Naive thymus-derived CD8-positive, alpha-beta T cell (primary cell): ENCODE results near the gene MEST. TPM values are rescaled to one million over a fixed set of nuclear protein-coding genes. Genes with fewer than 3 reads are reported as not detected.

Source experiments
- ATAC-seq, 2 donors: fragments of 150-1000 bp; cut with Tn5 transposase in 1 of 2; sonication (Bioruptor Pico), chemical (Tn5 transposase) in 1 of 2; 1 replicate in 1 of 2; 2 replicates in 1 of 2; pipeline ENCODE4 v1.10.0; 2021; ENCODE audit warnings: mild to moderate bottlenecking in 2 of 2, moderate library complexity in 2 of 2
- POLR2A ChIA-PET: fragments of 350-600 bp; sonication (Branson Sonifier 250); formaldehyde crosslinking; loops from one replicate; lab custom pipeline; 2021; ENCODE audit warnings: antibody characterized with exemption; lab: Charles Lee
- DNase-seq, 10 donors: peaks; one replicate each; pipeline versions ENCODE4 v3.0.0 to v3.0.0-alpha.2; 2020 to 2022
- H3K27ac Mint-ChIP-seq, 10 donors: one replicate each; pipeline ENCODE4 v1.8.0; 2020 to 2022; ENCODE audit warnings: mild to moderate bottlenecking in 10 of 10, mixed read lengths in 10 of 10, moderate library complexity in 4 of 10, inconsistent platforms in 1 of 10
- H3K27me3 Mint-ChIP-seq, 5 donors: one replicate each; pipeline ENCODE4 v1.8.0; 2021 to 2022; ENCODE audit warnings: mixed read lengths in 5 of 5
- H3K36me3 Mint-ChIP-seq, 3 donors: one replicate each; pipeline ENCODE4 v1.8.0; 2020 to 2022; ENCODE audit warnings: mixed read lengths in 3 of 3, mild to moderate bottlenecking in 2 of 3, inconsistent platforms in 1 of 3
- H3K4me1 Mint-ChIP-seq, 4 donors: one replicate each; pipeline ENCODE4 v1.8.0; 2021 to 2022; ENCODE audit warnings: mixed read lengths in 4 of 4
- H3K4me3 Mint-ChIP-seq, 10 donors: one replicate each; pipeline ENCODE4 v1.8.0; 2020 to 2022; ENCODE audit warnings: mild to moderate bottlenecking in 10 of 10, mixed read lengths in 10 of 10, moderate library complexity in 6 of 10, inconsistent platforms in 1 of 10
- H3K9me3 Mint-ChIP-seq, 9 donors: one replicate each; pipeline ENCODE4 v1.8.0; 2020 to 2022; ENCODE audit warnings: mixed read lengths in 9 of 9, mild to moderate bottlenecking in 3 of 9, inconsistent platforms in 1 of 9, moderate library complexity in 1 of 9
- polyA plus RNA-seq, 3 donors: library from polyadenylated mRNA; unstranded; fragments of 300-500 nt; fragmentation: Illumina TruSeq; gene quantifications; one replicate each; pipeline ENCODE4 v1.2.3, GENCODE V29; 2021
- total RNA-seq, 8 experiments: library from RNA in 2 of 8; stranded (reverse) in 2 of 8; gene quantifications; one replicate each; pipeline ENCODE4 v1.2.3 and lab custom pipeline; 2021 to 2026

Gene MEST
- total and polyA plus RNA-seq, 5 experiments from 2014 or later, result 15.9 to 57.4 (median 27.6) TPM

- Mint-ChIP-seq H3K4me1 (peaks cover 3 to 28% (median 11%) of the 10 kb centered on the region in 4 donors), H3K27ac (peak overlapping the region in 7 of 10 donors; percentile 4 to 74 (median 16)), H3K27me3 (no peaks in the 10 kb centered on the region), H3K4me3 (peak overlapping the region in 4 of 10 donors; percentile 5 to 56 (median 32)), H3K9me3 (peaks cover 0 to 17% (median 10%) of the 10 kb centered on the region in 9 donors), H3K36me3 (peaks cover 0 to 15% (median 4%) of the 10 kb centered on the region in 3 donors)
- ATAC-seq (peak; percentile 86 to 92), DNase-seq (peak in 4 of 10 donors; percentile 7 to 67 (median 43))
- POLR2A ChIA-PET, result interaction anchor here (0.6 to 1.4 kb wide), 4 partner anchors 13 to 258 kb away, joined by 3 to 7 read pairs (median 3); partner anchors contain the start of gene TMEM209
Observed at GRCh38 chr7:130463553-130464434, 28.1 kb upstream of the MEST start.

- Mint-ChIP-seq H3K36me3 (no peaks in the 10 kb centered on the region), H3K27me3 (no peaks in the 10 kb centered on the region), H3K4me1 (peaks cover 4 to 23% (median 12%) of the 10 kb centered on the region in 4 donors), H3K4me3 (no peak overlapping the region), H3K9me3 (no peaks in the 10 kb centered on the region), H3K27ac (no peak overlapping the region)
- DNase-seq (no peak), ATAC-seq (no peak)
- POLR2A ChIA-PET, result no interaction called here
Observed at GRCh38 chr7:130468612-130469011, 23.3 kb upstream of the MEST start.

GRCh38 chr7:130471974-130472373, 19.9 kb upstream of the MEST start:
- DNase-seq (no peak), ATAC-seq (no peak)
- POLR2A ChIA-PET, result no interaction called here
- Mint-ChIP-seq H3K27me3 (no peaks in the 10 kb centered on the region), H3K4me3 (no peak overlapping the region), H3K27ac (no peak overlapping the region), H3K9me3 (no peaks in the 10 kb centered on the region), H3K36me3 (no peaks in the 10 kb centered on the region), H3K4me1 (peaks cover 4 to 17% (median 13%) of the 10 kb centered on the region in 4 donors)

GRCh38 chr7:130473289-130473688, 18.6 kb upstream of the MEST start:
- POLR2A ChIA-PET, result interaction anchor here (1.0 kb wide), 1 partner anchor 12 kb away, joined by 3 read pairs; no protein-coding TSS in a partner anchor
- no peak overlapping the region for H3K4me3 Mint-ChIP-seq
- peaks cover 0 to 4% (median 0%) of the 10 kb centered on the region in 9 donors for H3K9me3 Mint-ChIP-seq
- no peaks in the 10 kb centered on the region for H3K36me3 Mint-ChIP-seq
- H3K4me1 Mint-ChIP-seq, result peaks cover 4 to 17% (median 13%) of the 10 kb centered on the region in 4 donors
- no peak overlapping the region for H3K27ac Mint-ChIP-seq
- ATAC-seq (no peak), DNase-seq (no peak)
- H3K27me3 Mint-ChIP-seq, result no peaks in the 10 kb centered on the region

- POLR2A ChIA-PET, result interaction anchor here (1.0 kb wide), 1 partner anchor 13 kb away, joined by 3 read pairs; no protein-coding TSS in a partner anchor
Observed at GRCh38 chr7:130473876-130474275, 18.0 kb upstream of the MEST start.

GRCh38 chr7:130475776-130476175, 16.1 kb upstream of the MEST start:
- ATAC-seq (no peak), DNase-seq (no peak)
- POLR2A ChIA-PET, result interaction anchor here (1.1 kb wide), 1 partner anchor 11 kb away, joined by 3 read pairs; no protein-coding TSS in a partner anchor
- Mint-ChIP-seq H3K27ac (no peak overlapping the region), H3K9me3 (peaks cover 0 to 8% (median 0%) of the 10 kb centered on the region in 9 donors), H3K27me3 (peaks cover 0 to 5% (median 0%) of the 10 kb centered on the region in 5 donors), H3K4me3 (no peak overlapping the region), H3K36me3 (no peaks in the 10 kb centered on the region), H3K4me1 (peaks cover 2 to 14% (median 9%) of the 10 kb centered on the region in 4 donors)

More at GRCh38 chr7:130473876-130474275, 18.0 kb upstream of the MEST start:
- H3K9me3 Mint-ChIP-seq, result peaks cover 0 to 7% (median 0%) of the 10 kb centered on the region in 9 donors
- H3K4me1 Mint-ChIP-seq, result peaks cover 4 to 17% (median 13%) of the 10 kb centered on the region in 4 donors
- H3K4me3 Mint-ChIP-seq, result no peak overlapping the region
- no peaks in the 10 kb centered on the region for H3K36me3 Mint-ChIP-seq
- H3K27ac Mint-ChIP-seq, result peak overlapping the region in 1 of 10 donors; percentile 27
- ATAC-seq, result no peak
- H3K27me3 Mint-ChIP-seq, result no peaks in the 10 kb centered on the region
- no peak for DNase-seq

- Mint-ChIP-seq H3K9me3 (peaks cover 0 to 8% (median 0%) of the 10 kb centered on the region in 9 donors), H3K27me3 (peaks cover 0 to 5% (median 0%) of the 10 kb centered on the region in 5 donors), H3K36me3 (no peaks in the 10 kb centered on the region), H3K4me1 (peaks cover 2 to 14% (median 9%) of the 10 kb centered on the region in 4 donors), H3K4me3 (no peak overlapping the region), H3K27ac (peak overlapping the region in 1 of 10 donors; percentile 57)
- POLR2A ChIA-PET, result interaction anchor here (0.5 to 1.1 kb wide), 2 partner anchors 12 to 30 kb away, joined by 3 read pairs; no protein-coding TSS in a partner anchor
- DNase-seq (no peak), ATAC-seq (no peak)
Observed at GRCh38 chr7:130476297-130477150, 15.4 kb upstream of the MEST start.

GRCh38 chr7:130478991-130479390, 12.9 kb upstream of the MEST start:
- Mint-ChIP-seq H3K27me3 (peaks cover 0 to 12% (median 0%) of the 10 kb centered on the region in 5 donors), H3K9me3 (peaks cover 0 to 8% (median 0%) of the 10 kb centered on the region in 9 donors), H3K4me1 (peaks cover 1 to 4% (median 2%) of the 10 kb centered on the region in 4 donors), H3K27ac (no peak overlapping the region), H3K4me3 (no peak overlapping the region), H3K36me3 (no peaks in the 10 kb centered on the region)
- DNase-seq (no peak), ATAC-seq (no peak)
- POLR2A ChIA-PET, result no interaction called here

GRCh38 chr7:130479716-130480400, 12.0 kb upstream of the MEST start:
- H3K4me1 Mint-ChIP-seq, result peaks cover 1 to 7% (median 4%) of the 10 kb centered on the region in 4 donors
- peaks cover 0 to 8% (median 0%) of the 10 kb centered on the region in 9 donors for H3K9me3 Mint-ChIP-seq
- H3K27me3 Mint-ChIP-seq, result peaks cover 0 to 17% (median 0%) of the 10 kb centered on the region in 5 donors
- H3K27ac Mint-ChIP-seq, result no peak overlapping the region
- ATAC-seq, result no peak
- no peaks in the 10 kb centered on the region for H3K36me3 Mint-ChIP-seq
- POLR2A ChIA-PET, result no interaction called here
- no peak for DNase-seq
- H3K4me3 Mint-ChIP-seq, result no peak overlapping the region

- no peaks in the 10 kb centered on the region for H3K36me3 Mint-ChIP-seq
- peaks cover 20 to 24% (median 20%) of the 10 kb centered on the region in 4 donors for H3K4me1 Mint-ChIP-seq
- H3K4me3 Mint-ChIP-seq, result no peak overlapping the region
- peaks cover 0 to 8% (median 0%) of the 10 kb centered on the region in 9 donors for H3K9me3 Mint-ChIP-seq
- no peak for ATAC-seq
- POLR2A ChIA-PET, result no interaction called here
- H3K27me3 Mint-ChIP-seq, result peaks cover 0 to 24% (median 0%) of the 10 kb centered on the region in 5 donors
- DNase-seq, result no peak
- H3K27ac Mint-ChIP-seq, result no peak overlapping the region
Observed at GRCh38 chr7:130481898-130482297, 10.0 kb upstream of the MEST start.

GRCh38 chr7:130483031-130483430, 8.9 kb upstream of the MEST start:
- peaks cover 0 to 24% (median 0%) of the 10 kb centered on the region in 5 donors for H3K27me3 Mint-ChIP-seq
- no peak overlapping the region for H3K27ac Mint-ChIP-seq
- POLR2A ChIA-PET, result no interaction called here
- no peak for DNase-seq
- H3K4me3 Mint-ChIP-seq, result no peak overlapping the region
- peaks cover 23 to 33% (median 27%) of the 10 kb centered on the region in 4 donors for H3K4me1 Mint-ChIP-seq
- H3K36me3 Mint-ChIP-seq, result no peaks in the 10 kb centered on the region
- peaks cover 0 to 7% (median 0%) of the 10 kb centered on the region in 9 donors for H3K9me3 Mint-ChIP-seq
- no peak for ATAC-seq
